Renal cortex interstitium (tissue), 11 donors: Measurements from ENCODE around the gene PRRG4. TPM values are rescaled to one million over a fixed set of nuclear protein-coding genes. Genes with fewer than 3 reads are reported as not detected.

Experiments
- DNase-seq, 11 donors: peaks; one replicate each; pipeline ENCODE4 v3.0.0-alpha.2; 2013; ENCODE audit warnings: low read depth in 9 of 11, low spot score in 4 of 11; ENCODE audit errors: extremely low read depth in 1 of 11
- polyA plus RNA-seq, 3 donors: library from polyadenylated mRNA; unstranded; fragments of 120-200 nt; gene quantifications; one replicate each; pipeline ENCODE4 v1.2.1, GENCODE V29; 2013; ENCODE audit not compliant: insufficient read length in 3 of 3

The PRRG4 gene
- polyA plus RNA-seq, 3 donors = 4.9 to 7.9 (median 6.5) TPM

GRCh38 chr11:32894921-32895320 lies 65.2 kb downstream of the PRRG4 start:
- DNase-seq = no peak

GRCh38 chr11:32895471-32895870 lies 65.7 kb downstream of the PRRG4 start:
- no peak for DNase-seq

- no peak for DNase-seq
Measured at GRCh38 chr11:32897103-32897502, 67.4 kb downstream of the PRRG4 start.

- DNase-seq = no peak
Measured at GRCh38 chr11:32899438-32899837, 69.7 kb downstream of the PRRG4 start.

GRCh38 chr11:32902089-32902665 lies 72.5 kb downstream of the PRRG4 start:
- DNase-seq = no peak

- DNase-seq = no peak
Measured at GRCh38 chr11:32905028-32905667, 75.4 kb downstream of the PRRG4 start.

Other genes starting within 250 kb of the PRRG4 start
- gene EIF3M, start 246.1 kb upstream of the PRRG4 start, polyA plus RNA-seq = 100 to 1,000 TPM; 594 to 848 (median 676) TPM
- gene CCDC73, start 35.3 kb upstream of the PRRG4 start, polyA plus RNA-seq = under 1 TPM; 0.26 to 0.37 (median 0.36) TPM
- 10 to 100 TPM; 40.5 to 46.6 (median 40.6) TPM for gene QSER1, start 62.9 kb downstream of the PRRG4 start, polyA plus RNA-seq
- 1 to 10 TPM; 7.0 to 9.0 (median 7.7) TPM for gene DEPDC7, start 186.0 kb downstream of the PRRG4 start, polyA plus RNA-seq
- gene TCP11L1, start 209.6 kb downstream of the PRRG4 start, polyA plus RNA-seq = 10 to 100 TPM in 2 of 3 donors, 1 to 10 TPM in 1; 9.2 to 11.1 (median 10.2) TPM